B cell (primary cell): ENCODE measurements around the gene BAK1.

ENCODE experiments used
- EZH2 ChIP-seq: IDR thresholded peaks from 2 replicates; pipeline ENCODE4 v1.6.1; 2012; ENCODE audit warnings: borderline replicate concordance, low read depth, mild to moderate bottlenecking, moderate library complexity, low read length; ENCODE audit not compliant: insufficient read depth, poor library complexity, severe bottlenecking
- TF ChIP-seq, protein P1 (sequence below): fragments of 200-600 bp; IDR thresholded peaks from one replicate; pipeline ENCODE4 v1.8.0; 2022; ENCODE audit warnings: antibody characterized with exemption, mild to moderate bottlenecking

DNA sequence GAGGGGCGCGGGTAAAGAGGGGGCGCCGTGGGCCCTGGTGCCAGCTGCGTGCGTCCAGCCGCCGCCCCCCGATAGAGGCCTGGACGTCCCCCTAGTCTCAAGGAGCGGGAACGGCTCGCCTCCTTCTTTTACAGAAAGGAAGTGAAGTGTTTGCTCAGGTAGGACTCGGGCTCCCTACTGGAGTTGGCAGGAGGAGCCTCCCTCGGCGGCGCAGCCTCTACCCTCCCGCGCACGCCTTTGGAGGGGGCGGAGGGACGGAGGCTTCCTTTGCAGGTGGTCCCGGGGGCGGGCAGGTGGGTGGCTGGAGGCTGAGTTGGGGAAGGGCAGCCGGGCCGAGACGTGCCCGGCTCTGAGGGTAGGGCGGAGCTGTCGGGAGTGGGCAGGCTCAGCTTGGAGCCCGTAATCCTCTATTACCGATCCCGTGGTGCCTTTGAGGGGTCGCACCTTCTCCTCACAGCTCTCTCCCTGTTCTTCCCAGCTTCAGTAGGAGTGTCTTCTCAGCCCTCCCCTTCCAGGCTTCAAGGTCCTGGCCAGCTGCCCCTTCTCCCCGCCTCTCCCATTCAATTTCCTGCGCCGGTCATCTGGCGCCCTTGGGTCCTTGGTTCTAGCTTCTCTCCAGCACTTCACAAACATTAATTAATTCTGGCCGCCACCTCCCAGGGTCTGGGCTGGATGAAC, 41.8 kb upstream of the BAK1 start:
- no peak for TF ChIP-seq EZH2
- TF ChIP-seq, protein P1, sequence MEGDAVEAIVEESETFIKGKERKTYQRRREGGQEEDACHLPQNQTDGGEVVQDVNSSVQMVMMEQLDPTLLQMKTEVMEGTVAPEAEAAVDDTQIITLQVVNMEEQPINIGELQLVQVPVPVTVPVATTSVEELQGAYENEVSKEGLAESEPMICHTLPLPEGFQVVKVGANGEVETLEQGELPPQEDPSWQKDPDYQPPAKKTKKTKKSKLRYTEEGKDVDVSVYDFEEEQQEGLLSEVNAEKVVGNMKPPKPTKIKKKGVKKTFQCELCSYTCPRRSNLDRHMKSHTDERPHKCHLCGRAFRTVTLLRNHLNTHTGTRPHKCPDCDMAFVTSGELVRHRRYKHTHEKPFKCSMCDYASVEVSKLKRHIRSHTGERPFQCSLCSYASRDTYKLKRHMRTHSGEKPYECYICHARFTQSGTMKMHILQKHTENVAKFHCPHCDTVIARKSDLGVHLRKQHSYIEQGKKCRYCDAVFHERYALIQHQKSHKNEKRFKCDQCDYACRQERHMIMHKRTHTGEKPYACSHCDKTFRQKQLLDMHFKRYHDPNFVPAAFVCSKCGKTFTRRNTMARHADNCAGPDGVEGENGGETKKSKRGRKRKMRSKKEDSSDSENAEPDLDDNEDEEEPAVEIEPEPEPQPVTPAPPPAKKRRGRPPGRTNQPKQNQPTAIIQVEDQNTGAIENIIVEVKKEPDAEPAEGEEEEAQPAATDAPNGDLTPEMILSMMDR: no peak
